ENCODE measurements around the gene TH.

TH gene

DNA sequence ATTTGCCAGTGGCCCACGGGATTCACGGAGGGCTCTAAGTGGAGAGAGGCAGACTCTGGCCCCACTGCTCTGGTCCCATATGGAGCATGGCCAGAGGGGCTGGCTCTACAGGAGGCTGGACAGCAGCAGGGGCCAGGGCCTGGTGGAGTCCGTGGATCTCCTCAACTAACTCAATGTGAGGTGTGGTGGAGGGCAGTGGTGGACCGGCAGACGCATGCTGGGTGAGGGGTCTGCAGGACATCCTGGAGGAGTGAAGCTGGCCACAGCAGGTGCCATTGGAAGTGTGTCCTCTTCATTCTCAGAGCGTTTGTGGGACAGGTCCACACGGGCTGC, 48.0 kb downstream of the TH start:
- no peak overlapping the region for H3K4me3 ChIP-seq (ENCODE audit: low read depth in 1 of 2, low read length in 1 of 2)
- no peak overlapping the region for H3K27ac ChIP-seq
- no peaks in the 10 kb centered on the region for H3K36me3 ChIP-seq
- TF ChIP-seq, protein P1, sequence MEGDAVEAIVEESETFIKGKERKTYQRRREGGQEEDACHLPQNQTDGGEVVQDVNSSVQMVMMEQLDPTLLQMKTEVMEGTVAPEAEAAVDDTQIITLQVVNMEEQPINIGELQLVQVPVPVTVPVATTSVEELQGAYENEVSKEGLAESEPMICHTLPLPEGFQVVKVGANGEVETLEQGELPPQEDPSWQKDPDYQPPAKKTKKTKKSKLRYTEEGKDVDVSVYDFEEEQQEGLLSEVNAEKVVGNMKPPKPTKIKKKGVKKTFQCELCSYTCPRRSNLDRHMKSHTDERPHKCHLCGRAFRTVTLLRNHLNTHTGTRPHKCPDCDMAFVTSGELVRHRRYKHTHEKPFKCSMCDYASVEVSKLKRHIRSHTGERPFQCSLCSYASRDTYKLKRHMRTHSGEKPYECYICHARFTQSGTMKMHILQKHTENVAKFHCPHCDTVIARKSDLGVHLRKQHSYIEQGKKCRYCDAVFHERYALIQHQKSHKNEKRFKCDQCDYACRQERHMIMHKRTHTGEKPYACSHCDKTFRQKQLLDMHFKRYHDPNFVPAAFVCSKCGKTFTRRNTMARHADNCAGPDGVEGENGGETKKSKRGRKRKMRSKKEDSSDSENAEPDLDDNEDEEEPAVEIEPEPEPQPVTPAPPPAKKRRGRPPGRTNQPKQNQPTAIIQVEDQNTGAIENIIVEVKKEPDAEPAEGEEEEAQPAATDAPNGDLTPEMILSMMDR (IDR thresholded peaks at IDR 0.05) = no peak
- H3K27me3 ChIP-seq = peaks cover 27% of the 10 kb centered on the region
- no peaks in the 10 kb centered on the region for H3K4me1 ChIP-seq (ENCODE audit: control insufficient read depth in 1 of 2, insufficient read depth in 1 of 2, low read depth in 1 of 2, low read length in 1 of 2)
- H3K9me3 ChIP-seq = no peaks in the 10 kb centered on the region

DNA sequence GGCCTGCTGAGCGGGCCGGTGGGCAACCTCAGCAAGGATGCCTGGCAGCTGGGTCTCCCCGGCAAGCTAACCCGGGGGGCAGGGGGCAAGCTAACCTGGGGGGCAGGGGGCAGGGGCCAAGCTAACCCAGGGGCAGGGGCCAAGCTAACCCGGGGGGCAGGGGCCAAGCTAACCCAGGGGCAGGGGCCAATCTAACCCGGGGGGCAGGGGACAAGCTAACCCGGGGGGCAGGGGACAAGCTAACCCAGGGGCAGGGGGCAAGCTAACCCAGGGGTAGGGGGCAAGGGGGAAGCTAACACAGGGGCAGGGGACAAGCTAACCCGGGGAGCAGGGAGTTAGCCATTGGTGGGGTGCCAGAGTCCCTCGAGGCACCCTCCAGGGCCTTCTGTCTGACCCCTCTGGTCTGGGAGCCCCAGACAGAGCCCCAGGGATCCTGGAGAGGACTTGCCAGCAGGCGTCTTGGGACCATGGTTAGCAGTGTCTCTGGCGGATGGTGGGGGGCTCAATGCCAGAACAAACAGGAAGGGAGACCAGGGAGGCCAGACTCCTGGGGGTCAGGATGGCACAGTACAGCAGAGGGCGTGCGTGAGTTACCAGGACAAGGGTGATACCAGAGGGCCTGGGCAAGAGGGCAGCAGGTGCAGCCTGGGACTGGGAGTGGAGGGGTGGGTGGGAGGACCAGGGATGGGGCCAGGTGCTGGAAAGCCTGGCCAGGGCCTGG, 48.5 kb downstream of the TH start:
- no peak overlapping the region for H3K4me3 ChIP-seq (ENCODE audit: low read depth in 1 of 2, low read length in 1 of 2)
- TF ChIP-seq, protein P1 (IDR thresholded peaks at IDR 0.05) = no peak
- no peaks in the 10 kb centered on the region for H3K4me1 ChIP-seq (ENCODE audit: control insufficient read depth in 1 of 2, insufficient read depth in 1 of 2, low read depth in 1 of 2, low read length in 1 of 2)
- H3K9me3 ChIP-seq = no peaks in the 10 kb centered on the region
- H3K27ac ChIP-seq = no peak overlapping the region
- peaks cover 28% of the 10 kb centered on the region for H3K27me3 ChIP-seq
- no peaks in the 10 kb centered on the region for H3K36me3 ChIP-seq

DNA sequence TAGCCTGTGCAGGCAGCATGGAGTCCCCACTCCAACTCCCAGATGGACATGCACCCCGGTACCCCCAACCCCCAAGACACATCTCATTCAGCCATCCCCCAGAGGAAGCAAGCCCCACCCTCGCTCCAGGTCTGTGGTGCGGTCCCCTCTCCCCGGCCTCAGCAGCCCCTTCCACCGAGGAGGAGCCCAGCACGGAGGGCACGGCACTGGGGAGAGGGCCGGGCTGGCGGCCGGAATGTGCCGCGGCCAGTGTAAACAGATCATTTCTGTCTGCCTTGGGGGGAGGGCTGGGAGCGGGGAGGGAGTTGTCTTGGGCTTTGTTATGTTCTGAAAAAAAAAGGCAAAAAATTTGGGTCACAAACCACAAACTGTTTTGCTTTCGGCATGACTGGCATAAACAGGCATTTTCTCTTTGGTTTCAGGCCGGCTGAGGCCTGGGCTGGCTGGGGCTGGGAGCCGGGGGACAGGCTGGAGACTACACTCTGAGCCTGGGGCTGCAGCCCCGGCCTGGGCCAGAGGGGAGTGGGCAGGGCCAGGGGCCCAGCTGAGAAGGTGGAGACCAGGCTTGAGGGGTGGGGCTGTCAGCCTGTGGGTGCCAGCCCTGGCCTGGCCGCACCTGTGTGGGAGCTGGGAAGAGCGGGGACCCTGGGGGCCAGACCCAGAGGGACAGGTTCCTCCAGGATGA, 49.3 kb downstream of the TH start:
- Histone ChIP-seq H3K36me3 (no peaks in the 10 kb centered on the region), H3K4me1 (ENCODE audit: control insufficient read depth in 1 of 2, insufficient read depth in 1 of 2, low read depth in 1 of 2, low read length in 1 of 2) (no peaks in the 10 kb centered on the region), H3K27ac (no peak overlapping the region), H3K27me3 (peaks cover 29% of the 10 kb centered on the region), H3K4me3 (ENCODE audit: low read depth in 1 of 2, low read length in 1 of 2) (no peak overlapping the region), H3K9me3 (no peaks in the 10 kb centered on the region)
- TF ChIP-seq, protein P1 (IDR thresholded peaks at IDR 0.05) = no peak

DNA sequence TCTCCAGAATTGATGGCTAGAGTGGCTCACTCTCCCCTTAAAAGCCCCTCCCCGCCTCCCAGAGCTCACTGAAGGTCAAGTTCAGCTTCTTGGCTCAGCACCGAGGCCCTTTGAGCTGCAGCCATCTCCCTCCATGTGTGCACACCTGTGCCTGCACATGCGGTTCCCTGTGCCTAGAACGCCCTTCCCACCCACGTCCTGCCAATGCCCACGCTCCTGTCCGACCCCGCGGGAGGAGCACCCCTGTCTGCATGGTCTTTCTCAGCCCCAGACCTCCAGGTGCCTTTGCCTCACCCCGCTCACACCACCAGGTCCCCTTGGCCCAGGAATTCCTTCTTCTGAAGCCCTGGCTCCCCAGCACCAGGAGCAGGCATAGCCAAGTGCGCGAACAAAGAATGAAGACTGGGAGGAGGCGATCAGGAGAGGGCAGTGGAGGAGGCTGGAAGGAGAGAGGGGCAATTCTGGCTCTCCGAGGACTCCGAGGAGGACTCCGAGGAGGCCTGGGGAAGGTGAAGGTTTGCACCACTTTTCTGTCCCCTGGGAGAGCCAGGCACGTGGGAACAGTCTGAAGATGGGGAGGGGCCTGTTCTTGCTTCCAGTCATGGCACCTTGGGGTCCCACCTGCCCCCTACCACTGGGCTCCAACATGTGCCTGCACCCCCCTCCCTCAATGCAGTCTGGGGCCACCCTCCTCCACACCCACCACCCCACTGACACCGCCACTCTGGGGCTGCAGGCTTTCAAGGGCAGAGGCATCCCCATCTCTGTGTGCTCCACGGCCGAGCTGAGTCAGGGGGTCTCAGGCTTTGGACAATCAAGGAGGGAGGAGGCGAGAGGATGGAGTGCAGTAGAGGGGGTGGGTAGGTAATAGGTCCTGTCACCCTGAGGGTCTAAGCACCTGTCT, 50.1 kb downstream of the TH start:
- Histone ChIP-seq H3K27me3 (peaks cover 29% of the 10 kb centered on the region), H3K9me3 (no peaks in the 10 kb centered on the region), H3K27ac (no peak overlapping the region), H3K4me3 (ENCODE audit: low read depth in 1 of 2, low read length in 1 of 2) (no peak overlapping the region), H3K4me1 (ENCODE audit: control insufficient read depth in 1 of 2, insufficient read depth in 1 of 2, low read depth in 1 of 2, low read length in 1 of 2) (no peaks in the 10 kb centered on the region), H3K36me3 (no peaks in the 10 kb centered on the region)
- TF ChIP-seq, protein P1 (IDR thresholded peaks at IDR 0.05) = no peak

DNA sequence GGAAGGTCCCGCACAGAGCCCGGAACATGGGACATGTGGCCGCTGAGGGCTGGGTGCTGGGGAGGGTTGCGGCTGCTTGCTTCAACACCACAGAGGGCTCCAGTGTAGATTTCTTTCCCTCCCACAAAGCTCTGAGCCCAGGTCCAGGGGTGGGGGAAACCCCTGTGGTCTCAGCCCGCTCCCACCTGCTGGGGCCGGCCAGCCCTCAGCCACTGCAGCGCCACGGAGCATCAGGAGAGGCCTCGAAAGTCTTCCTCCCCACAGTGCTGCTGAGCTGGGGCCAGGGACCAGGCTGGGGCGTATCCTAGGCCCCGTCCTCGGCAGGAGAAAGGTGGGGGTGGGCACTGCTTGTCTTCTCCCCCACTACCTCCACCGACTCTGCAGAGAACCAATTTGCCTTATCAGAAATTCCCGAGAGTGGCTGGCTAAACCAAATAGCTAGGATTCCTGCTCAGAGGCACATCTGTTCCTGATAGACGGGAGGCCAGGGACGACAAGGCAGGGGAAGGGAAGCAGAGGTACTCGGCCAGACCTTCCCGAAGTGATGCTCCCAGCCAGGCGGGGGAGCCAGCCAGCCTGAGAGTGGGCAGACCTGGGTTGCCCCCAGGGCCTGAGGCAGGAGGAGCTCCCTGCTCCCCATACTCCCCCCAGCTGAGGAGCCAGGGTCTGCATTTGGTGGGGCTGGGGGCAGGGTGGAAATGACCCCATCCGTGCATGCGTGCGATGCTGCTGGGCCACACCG, 51.1 kb downstream of the TH start:
- Histone ChIP-seq H3K27me3 (peaks cover 29% of the 10 kb centered on the region), H3K36me3 (no peaks in the 10 kb centered on the region), H3K4me3 (ENCODE audit: low read depth in 1 of 2, low read length in 1 of 2) (no peak overlapping the region), H3K27ac (no peak overlapping the region), H3K9me3 (no peaks in the 10 kb centered on the region), H3K4me1 (ENCODE audit: control insufficient read depth in 1 of 2, insufficient read depth in 1 of 2, low read depth in 1 of 2, low read length in 1 of 2) (no peaks in the 10 kb centered on the region)
- TF ChIP-seq, protein P1 (IDR thresholded peaks at IDR 0.05) = no peak
